GM18867 (cell line): ENCODE data around the gene SPTA1.

Source experiments
- ATAC-seq: cut with Tn5 transposase; IDR thresholded peaks from one replicate; pipeline ENCODE4 v1.9.1; 2021; ENCODE audit warnings: mild to moderate bottlenecking, moderate library complexity; ENCODE audit not compliant: unreplicated experiment

SPTA1 gene

DNA sequence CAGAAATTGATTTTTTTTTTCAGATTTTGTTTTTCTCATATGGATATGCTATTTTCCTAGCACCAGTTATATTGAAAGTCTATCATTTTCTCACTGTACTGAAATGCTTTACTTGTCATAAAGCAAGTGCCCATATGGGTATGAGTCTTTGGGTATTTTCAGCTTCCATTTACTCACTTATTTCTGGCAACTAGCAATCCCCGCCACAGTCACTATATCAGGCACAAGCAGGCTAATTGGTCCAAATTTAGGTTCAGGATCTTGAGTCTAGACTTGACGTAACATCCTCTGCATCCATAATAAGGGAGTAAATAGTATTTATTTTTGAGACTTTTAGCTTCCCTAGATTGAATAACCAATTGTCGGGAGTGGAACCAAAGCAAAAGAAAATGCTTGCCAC is 109.0 kb downstream of the SPTA1 start:
- ATAC-seq, result no peak

DNA sequence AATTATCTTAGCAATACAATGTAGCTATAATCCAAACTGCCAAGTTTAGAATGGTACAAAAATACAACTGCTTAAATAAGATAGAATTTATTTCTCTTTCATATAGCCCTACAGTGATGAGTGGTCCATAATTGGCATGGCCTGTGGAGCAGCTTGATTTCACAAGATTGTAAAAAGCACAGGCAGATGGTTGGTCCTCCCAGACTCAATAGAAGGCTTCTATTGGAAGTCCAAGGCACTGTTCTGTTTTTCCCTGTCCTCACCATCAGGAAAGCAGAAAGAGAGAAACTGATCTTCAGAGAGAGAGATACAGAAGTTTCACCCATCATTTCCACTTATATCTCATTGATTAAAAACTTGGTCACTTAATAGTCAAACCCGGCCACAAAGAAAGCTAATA is 114.3 kb downstream of the SPTA1 start:
- ATAC-seq, result no peak

DNA sequence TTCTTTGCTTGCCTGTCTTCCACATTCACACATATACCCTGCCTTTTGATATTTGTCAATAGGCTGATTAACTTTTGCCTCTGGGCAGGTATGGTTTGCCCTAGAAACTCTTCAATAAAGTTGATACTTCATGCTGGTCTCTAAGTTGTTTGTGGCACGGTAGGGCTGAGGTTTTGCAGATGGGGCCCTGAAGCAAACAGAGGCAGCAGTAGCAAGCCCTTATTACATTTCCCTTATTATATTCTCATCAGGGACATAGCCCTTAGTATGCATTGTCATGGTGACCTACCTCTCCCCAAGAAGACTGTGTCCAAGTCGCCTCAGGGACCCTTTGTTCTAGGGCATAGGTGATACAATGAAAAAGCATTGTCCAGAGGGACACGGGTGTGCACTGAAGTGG is 116.0 kb downstream of the SPTA1 start, which contains the start of gene OR6P1:
OR6P1 (minus strand) TSS at position 101 of the 400 bp plus-strand sequence. CDS start 6,976 bp downstream, outside the sequence.
- no peak for ATAC-seq

DNA sequence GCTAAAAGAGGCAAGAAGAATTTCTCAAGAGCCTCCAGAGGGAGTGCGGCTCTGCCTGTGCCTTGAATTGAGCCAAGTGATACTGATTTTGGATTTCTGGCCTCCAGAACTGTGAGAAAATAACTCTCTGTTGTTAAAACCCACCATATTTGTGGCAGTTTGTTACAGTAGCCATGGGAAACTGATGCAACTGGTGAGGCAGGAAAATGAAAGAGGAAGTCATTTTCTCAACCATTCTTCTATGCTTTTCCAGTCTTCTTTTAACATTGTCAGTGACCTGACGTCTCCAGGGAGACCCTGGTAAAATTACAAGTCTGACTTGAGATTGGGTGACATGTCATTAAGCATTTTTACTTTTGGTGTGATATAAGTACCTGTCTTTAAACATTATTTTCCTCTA is 121.9 kb downstream of the SPTA1 start:
- no peak for ATAC-seq

DNA sequence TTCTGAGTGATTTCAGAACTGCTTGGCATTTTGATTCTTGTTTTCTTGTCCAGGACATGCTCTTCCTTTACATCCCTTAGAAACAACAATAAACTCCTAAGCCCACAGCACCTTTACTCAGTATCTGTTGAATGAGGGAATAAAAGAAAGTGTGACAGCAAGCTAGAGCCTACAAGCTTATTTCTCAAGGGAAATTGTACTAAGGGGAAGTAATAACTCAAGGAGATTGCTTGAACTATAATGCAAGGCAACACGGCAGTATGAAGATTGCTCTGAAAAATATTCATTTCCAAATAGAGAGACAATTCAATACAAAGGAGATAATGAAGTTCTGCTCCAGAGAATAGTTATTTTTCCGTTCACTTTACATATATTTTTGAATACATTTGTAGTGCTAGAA is 122.7 kb downstream of the SPTA1 start:
- no peak for ATAC-seq
